HG03354 (cell line): Measurements from ENCODE around the gene POMGNT1.
A peak's percentile ranks its signal among the peaks of the same experiment; 100 is the strongest.
"Not testable (repeated sequence)": the region's sequence is repeated elsewhere in the genome, so short reads cannot be mapped to it uniquely, and the experiment has no call there.

Source experiments
- ATAC-seq: cut with Tn5 transposase; IDR thresholded peaks from one replicate; pipeline ENCODE4 v1.9.1; 2021; ENCODE audit warnings: mild to moderate bottlenecking; ENCODE audit not compliant: unreplicated experiment, poor library complexity, severe bottlenecking

POMGNT1 gene

GRCh38 chr1:46197964-46198811 is at the start of gene POMGNT1:
POMGNT1 (minus strand) TSS chr1:46198434; CDS start chr1:46197821, 613 bp downstream.
- ATAC-seq: peak; percentile 86

GRCh38 chr1:46247436-46248121 is 49.3 kb upstream of the POMGNT1 start, which contains the start of gene RAD54L:
RAD54L (plus strand) TSS chr1:46247763; CDS start chr1:46248406, 643 bp downstream.
- peak; percentile 94 for ATAC-seq

GRCh38 chr1:46246548-46247435 is 48.6 kb upstream of the POMGNT1 start:
- peak; percentile 56 for ATAC-seq

GRCh38 chr1:46246136-46246535 is 47.9 kb upstream of the POMGNT1 start:
- not testable (repeated sequence) for ATAC-seq

- ATAC-seq: no peak
Measured at GRCh38 chr1:46244656-46245371, 46.6 kb upstream of the POMGNT1 start.

- not testable (repeated sequence) for ATAC-seq
Measured at GRCh38 chr1:46243831-46244230, 45.6 kb upstream of the POMGNT1 start.

- ATAC-seq: no peak
Measured at GRCh38 chr1:46242918-46243317, 44.7 kb upstream of the POMGNT1 start.

- ATAC-seq: not testable (repeated sequence)
Measured at GRCh38 chr1:46241733-46242132, 43.5 kb upstream of the POMGNT1 start.

GRCh38 chr1:46238865-46239264 is 40.6 kb upstream of the POMGNT1 start:
- ATAC-seq: not testable (repeated sequence)

- no peak for ATAC-seq
Measured at GRCh38 chr1:46236882-46237281, 38.6 kb upstream of the POMGNT1 start.

GRCh38 chr1:46231231-46231630 is 33.0 kb upstream of the POMGNT1 start:
- not testable (repeated sequence) for ATAC-seq

- ATAC-seq: no peak
Measured at GRCh38 chr1:46224966-46225365, 26.7 kb upstream of the POMGNT1 start.

GRCh38 chr1:46223472-46223943 is 25.3 kb upstream of the POMGNT1 start:
- ATAC-seq: no peak

GRCh38 chr1:46223055-46223454 is 24.8 kb upstream of the POMGNT1 start:
- not testable (repeated sequence) for ATAC-seq

GRCh38 chr1:46221749-46222148 is 23.5 kb upstream of the POMGNT1 start:
- no peak for ATAC-seq

- no peak for ATAC-seq
Measured at GRCh38 chr1:46220808-46221207, 22.6 kb upstream of the POMGNT1 start.

- no peak for ATAC-seq
Measured at GRCh38 chr1:46219551-46220520, 21.6 kb upstream of the POMGNT1 start.

- no peak for ATAC-seq
Measured at GRCh38 chr1:46218443-46218842, 20.2 kb upstream of the POMGNT1 start.
